Spleen (tissue), 7 donors: Measurements from ENCODE around the gene SCAF11.

Source experiments
- CTCF ChIP-seq, 11 experiments: fragments of 200-600 bp in 7 of 11; fragments of 450-650 bp in 4 of 11; sonication (generic) in 4 of 11; IDR thresholded peaks in 8 of 11; conservative IDR thresholded peaks in 3 of 11; 1 replicate in 7 of 11; 2 replicates in 4 of 11; pipeline versions ENCODE4 v1.4.0 to v1.8.0; 2016 to 2021; ENCODE audit warnings: antibody characterized with exemption in 11 of 11, inconsistent platforms in 4 of 11, mild to moderate bottlenecking in 1 of 11
- POLR2A ChIP-seq, 3 donors: fragments of 450-650 bp; IDR thresholded peaks; one replicate each; pipeline ENCODE4 v1.5.1; 2017; ENCODE audit warnings: antibody characterized with exemption in 3 of 3, mild to moderate bottlenecking in 1 of 3
- POLR2AphosphoS5 ChIP-seq, 3 donors: sonication (generic); formaldehyde crosslinking; IDR thresholded peaks; one replicate each; pipeline ENCODE4 v1.5.1; 2017; ENCODE audit warnings: antibody characterized with exemption in 3 of 3
- donor health status: DM: no; HTN: no; CAD: no; lungs with moderate emphysema.
- donor health status: DM: no; HTN: no; CAD: no.
- donor health status: DM: no; HTN: no; CAD: no.

- TF ChIP-seq POLR2A (IDR thresholded peaks at IDR 0.05) (no peak), CTCF (IDR thresholded peaks at IDR 0.05 in 8 of 11, conservative IDR thresholded peaks at IDR 0.05 in 3 of 11) (no peak), POLR2AphosphoS5 (IDR thresholded peaks at IDR 0.05) (no peak)
Measured at GRCh38 chr12:45981075-45981837, 9.1 kb downstream of the SCAF11 start.
